SU-DHL-6 (cell line): ENCODE results near the gene REXO4.

ENCODE experiments used
- H2AFZ ChIP-seq: fragments of 200-600 bp; sonication (generic); 2 replicates; pipeline ENCODE4 v1.6.1; 2014; ENCODE audit warnings: low read depth, mild to moderate bottlenecking, moderate library complexity, mixed read lengths, antibody characterized with exemption, low read length; ENCODE audit not compliant: severe bottlenecking
- H3F3A ChIP-seq: fragments of 200-600 bp; shearing (Covaris generic); 2 replicates; pipeline ENCODE4 v1.6.0; 2016; ENCODE audit warnings: antibody characterized with exemption, mild to moderate bottlenecking; ENCODE audit not compliant: insufficient read depth
- H3K27ac ChIP-seq: fragments of 200-600 bp; sonication (generic); 2 replicates; pipeline ENCODE4 v1.5.1; 2016; ENCODE audit warnings: low read depth, mild to moderate bottlenecking, low read length, moderate library complexity, mixed read lengths
- H3K27me3 ChIP-seq: fragments of 200-600 bp; sonication (generic), shearing (Covaris generic); 2 replicates; pipeline ENCODE4 v1.6.0; 2014; ENCODE audit warnings: mild to moderate bottlenecking, low read length
- H3K36me3 ChIP-seq: fragments of 200-600 bp; sonication (generic); 2 replicates; pipeline ENCODE4 v1.6.1; 2014; ENCODE audit warnings: mild to moderate bottlenecking, low read length, mixed read lengths
- H3K4me2 ChIP-seq: fragments of 300-600, 200-600 bp; shearing (Covaris generic), sonication (generic); 2 replicates; pipeline ENCODE4 v1.6.0; 2014; ENCODE audit warnings: low read length, low read depth, mild to moderate bottlenecking; ENCODE audit not compliant: poor library complexity, severe bottlenecking
- H3K4me3 ChIP-seq: fragments of 200-600 bp; sonication (generic); 2 replicates; pipeline ENCODE4 v1.5.1; 2014; ENCODE audit warnings: antibody characterized with exemption, low read length, mild to moderate bottlenecking, mixed read lengths; ENCODE audit not compliant: insufficient read depth, poor library complexity, severe bottlenecking
- H3K79me2 ChIP-seq: fragments of 200-600 bp; sonication (generic); 2 replicates; pipeline ENCODE4 v1.6.1; 2014; ENCODE audit warnings: mild to moderate bottlenecking, low read length, moderate library complexity; ENCODE audit not compliant: insufficient read depth
- H3K9ac ChIP-seq: fragments of 200-600 bp; sonication (generic); 2 replicates; pipeline ENCODE4 v1.7.0; 2014; ENCODE audit warnings: mild to moderate bottlenecking, low read length
- H3K9me2 ChIP-seq: fragments of 200-600 bp; sonication (generic); replicated peaks from 2 replicates; pipeline ENCODE4 v1.6.1; 2014; ENCODE audit warnings: low read length; ENCODE audit not compliant: insufficient read depth
- H3K9me3 ChIP-seq: fragments of 200-600 bp; sonication (generic); 2 replicates; pipeline ENCODE4 v1.6.1; 2014; ENCODE audit warnings: low read length, mixed read lengths; ENCODE audit not compliant: insufficient read depth
- H4K20me1 ChIP-seq: fragments of 200-600 bp; sonication (generic); 2 replicates; pipeline ENCODE4 v1.6.1; 2014; ENCODE audit warnings: low read depth, mild to moderate bottlenecking, antibody characterized with exemption, low read length, moderate library complexity, mixed read lengths
- EZH2phosphoT487 ChIP-seq: fragments of 200-600 bp; sonication (generic), shearing (Covaris generic); conservative IDR thresholded peaks from 2 replicates; pipeline ENCODE4 v1.6.1; 2018; ENCODE audit warnings: mild to moderate bottlenecking, antibody characterized with exemption, low read length, moderate library complexity, mixed read lengths
- TF ChIP-seq, protein P1 (sequence below): fragments of 200-600 bp; sonication (generic); IDR thresholded peaks from one replicate; pipeline ENCODE4 v1.5.1; 2017; ENCODE audit warnings: antibody characterized with exemption, mild to moderate bottlenecking, low read length, moderate library complexity; ENCODE audit not compliant: insufficient read depth, poor library complexity, severe bottlenecking

The REXO4 gene

DNA sequence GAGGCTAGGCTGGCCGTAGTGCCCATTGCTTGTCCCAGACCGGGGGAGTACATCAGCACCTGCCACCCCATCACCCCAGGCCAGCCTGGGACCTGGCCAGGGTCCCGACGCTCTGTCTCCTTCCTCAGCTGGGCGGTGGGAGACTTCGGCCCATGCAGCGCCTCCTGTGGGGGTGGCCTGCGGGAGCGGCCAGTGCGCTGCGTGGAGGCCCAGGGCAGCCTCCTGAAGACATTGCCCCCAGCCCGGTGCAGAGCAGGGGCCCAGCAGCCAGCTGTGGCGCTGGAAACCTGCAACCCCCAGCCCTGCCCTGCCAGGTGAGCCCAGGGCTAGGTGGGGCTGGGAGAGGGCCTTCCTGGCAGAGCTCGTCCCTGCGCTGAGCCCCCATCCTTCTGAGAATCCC lies 25.4 kb upstream of the REXO4 start:
- H3K36me3 ChIP-seq = no peaks in the 10 kb centered on the region
- H3F3A ChIP-seq = no peaks in the 10 kb centered on the region
- no peaks in the 10 kb centered on the region for H3K9me2 ChIP-seq
- no peaks in the 10 kb centered on the region for H3K27me3 ChIP-seq
- H2AFZ ChIP-seq = no peak overlapping the region
- H3K4me3 ChIP-seq = no peak overlapping the region
- H3K79me2 ChIP-seq = no peaks in the 10 kb centered on the region
- no peak overlapping the region for H3K4me2 ChIP-seq
- no peak overlapping the region for H3K27ac ChIP-seq
- H3K9ac ChIP-seq = no peak overlapping the region
- H4K20me1 ChIP-seq = no peaks in the 10 kb centered on the region
- H3K9me3 ChIP-seq = no peaks in the 10 kb centered on the region
- TF ChIP-seq, protein P1, sequence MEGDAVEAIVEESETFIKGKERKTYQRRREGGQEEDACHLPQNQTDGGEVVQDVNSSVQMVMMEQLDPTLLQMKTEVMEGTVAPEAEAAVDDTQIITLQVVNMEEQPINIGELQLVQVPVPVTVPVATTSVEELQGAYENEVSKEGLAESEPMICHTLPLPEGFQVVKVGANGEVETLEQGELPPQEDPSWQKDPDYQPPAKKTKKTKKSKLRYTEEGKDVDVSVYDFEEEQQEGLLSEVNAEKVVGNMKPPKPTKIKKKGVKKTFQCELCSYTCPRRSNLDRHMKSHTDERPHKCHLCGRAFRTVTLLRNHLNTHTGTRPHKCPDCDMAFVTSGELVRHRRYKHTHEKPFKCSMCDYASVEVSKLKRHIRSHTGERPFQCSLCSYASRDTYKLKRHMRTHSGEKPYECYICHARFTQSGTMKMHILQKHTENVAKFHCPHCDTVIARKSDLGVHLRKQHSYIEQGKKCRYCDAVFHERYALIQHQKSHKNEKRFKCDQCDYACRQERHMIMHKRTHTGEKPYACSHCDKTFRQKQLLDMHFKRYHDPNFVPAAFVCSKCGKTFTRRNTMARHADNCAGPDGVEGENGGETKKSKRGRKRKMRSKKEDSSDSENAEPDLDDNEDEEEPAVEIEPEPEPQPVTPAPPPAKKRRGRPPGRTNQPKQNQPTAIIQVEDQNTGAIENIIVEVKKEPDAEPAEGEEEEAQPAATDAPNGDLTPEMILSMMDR = no peak
- TF ChIP-seq EZH2phosphoT487 = no peak

DNA sequence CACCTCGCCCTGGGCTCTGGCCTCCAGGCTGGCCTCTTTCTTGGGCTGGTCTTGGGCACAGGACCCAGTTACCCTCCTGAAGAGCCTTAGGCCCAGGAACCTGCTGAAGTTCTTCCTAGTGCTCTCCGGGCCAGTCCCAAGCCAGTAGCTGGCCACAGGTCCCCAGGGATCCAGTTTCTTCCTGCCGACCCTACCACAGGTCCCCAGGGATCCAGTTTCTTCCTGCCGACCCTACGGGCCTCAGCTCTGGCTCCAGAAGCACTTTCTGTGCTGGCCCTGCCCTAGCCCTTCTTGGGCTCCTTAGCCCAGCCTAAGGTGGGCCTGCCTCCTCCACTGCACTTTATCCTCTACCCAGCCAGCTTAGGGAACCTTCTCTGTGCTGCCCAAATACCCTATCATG lies 23.8 kb upstream of the REXO4 start:
- Histone ChIP-seq H4K20me1 (no peaks in the 10 kb centered on the region), H3K9ac (no peak overlapping the region)

DNA sequence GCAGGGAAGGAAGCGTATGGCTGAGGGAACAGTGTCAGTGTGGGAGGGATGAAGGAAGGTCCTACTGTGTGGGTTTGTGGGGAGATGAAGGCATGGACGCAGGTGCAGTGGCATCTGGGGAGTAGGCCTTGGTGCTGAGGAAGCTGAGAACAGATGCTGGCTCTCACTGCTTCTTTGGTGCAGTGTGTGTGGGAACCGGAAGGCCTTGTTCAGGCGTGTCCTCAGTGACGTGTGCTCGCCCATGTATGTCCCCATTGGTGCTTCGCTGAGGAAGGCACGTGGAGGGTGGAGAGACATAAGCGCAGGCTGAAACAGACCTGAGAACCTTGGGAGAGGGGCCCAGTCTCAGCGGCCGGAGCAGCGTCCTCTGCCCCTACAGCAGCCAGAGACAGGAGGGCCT lies 23.1 kb upstream of the REXO4 start:
- no peak for TF ChIP-seq EZH2phosphoT487
- TF ChIP-seq, protein P1 = no peak
- Histone ChIP-seq H3F3A (no peaks in the 10 kb centered on the region), H3K9me2 (no peaks in the 10 kb centered on the region), H3K9ac (no peak overlapping the region), H3K27me3 (no peaks in the 10 kb centered on the region), H3K36me3 (no peaks in the 10 kb centered on the region), H3K4me3 (no peak overlapping the region), H3K9me3 (no peaks in the 10 kb centered on the region), H4K20me1 (no peaks in the 10 kb centered on the region), H3K4me2 (no peak overlapping the region), H3K27ac (no peak overlapping the region), H2AFZ (no peak overlapping the region), H3K79me2 (no peaks in the 10 kb centered on the region)

More for the DNA sequence above, 23.8 kb upstream of the REXO4 start:
- TF ChIP-seq EZH2phosphoT487 = no peak
- TF ChIP-seq, protein P1 = no peak
- no peak overlapping the region for H3K4me2 ChIP-seq
- no peaks in the 10 kb centered on the region for H3K9me2 ChIP-seq
- no peak overlapping the region for H2AFZ ChIP-seq
- H3K27ac ChIP-seq = no peak overlapping the region
- H3K27me3 ChIP-seq = no peaks in the 10 kb centered on the region
- H3K4me3 ChIP-seq = no peak overlapping the region
- no peaks in the 10 kb centered on the region for H3F3A ChIP-seq
- H3K36me3 ChIP-seq = no peaks in the 10 kb centered on the region
- no peaks in the 10 kb centered on the region for H3K9me3 ChIP-seq
- H3K79me2 ChIP-seq = no peaks in the 10 kb centered on the region
